RWPE2 (cell line): ENCODE data around the gene ELF1.
"Not testable (repeated sequence)": the region's sequence is repeated elsewhere in the genome, so short reads cannot be mapped to it uniquely, and the experiment has no call there.

ENCODE experiments used
- ATAC-seq: fragments of 200-7000 bp; cut with Tn5 transposase; 3 replicates; pipeline ENCODE4 v1.9.1; 2021; ENCODE audit warnings: low read depth
- DNase-seq: peaks from one replicate; pipeline ENCODE4 v3.0.0-alpha.2; 2020; ENCODE audit warnings: low spot score
- H3K27ac ChIP-seq: fragments of 450-650 bp; 2 replicates; pipeline ENCODE4 v1.5.1; 2017; ENCODE audit warnings: mild to moderate bottlenecking; ENCODE audit not compliant: poor library complexity, severe bottlenecking
- H3K27me3 ChIP-seq: fragments of 250-450 bp; sonication (Bioruptor Pico); 2 replicates; pipeline ENCODE4 v1.5.1; 2021; ENCODE audit warnings: mild to moderate bottlenecking, moderate library complexity; ENCODE audit not compliant: insufficient read depth, poor library complexity, severe bottlenecking
- H3K36me3 ChIP-seq: fragments of 250-450 bp; sonication (Bioruptor Pico); 2 replicates; pipeline ENCODE4 v1.5.1; 2020; ENCODE audit warnings: low read depth, mild to moderate bottlenecking, moderate library complexity
- H3K4me1 ChIP-seq: fragments of 250-450 bp; sonication (Bioruptor Pico); 2 replicates; pipeline ENCODE4 v1.5.1; 2021; ENCODE audit warnings: mild to moderate bottlenecking, moderate library complexity; ENCODE audit not compliant: insufficient read depth, poor library complexity, severe bottlenecking
- H3K4me3 ChIP-seq: fragments of 250-450 bp; sonication (Bioruptor Pico); 2 replicates; pipeline ENCODE4 v1.5.1; 2021; ENCODE audit warnings: mild to moderate bottlenecking, moderate library complexity; ENCODE audit not compliant: severe bottlenecking
- H3K9me3 ChIP-seq: fragments of 250-450 bp; sonication (Bioruptor Pico); 2 replicates; pipeline ENCODE4 v1.5.1; 2021; ENCODE audit warnings: mild to moderate bottlenecking, moderate library complexity; ENCODE audit not compliant: severe bottlenecking
- CTCF ChIP-seq: fragments of 450-650 bp; IDR thresholded peaks from one replicate; pipeline ENCODE4 v1.5.1; 2017; ENCODE audit warnings: mild to moderate bottlenecking, moderate library complexity; ENCODE audit not compliant: poor library complexity, severe bottlenecking

The ELF1 gene

GRCh38 chr13:41048640-41049039 is 29.5 kb upstream of the ELF1 start:
- DNase-seq = no peak
- TF ChIP-seq CTCF = no peak
- Histone ChIP-seq H3K27me3 (no peaks in the 10 kb centered on the region), H3K4me3 (no peak overlapping the region), H3K9me3 (peaks cover 3% of the 10 kb centered on the region), H3K4me1 (peaks cover 18% of the 10 kb centered on the region), H3K27ac (no peak overlapping the region), H3K36me3 (no peaks in the 10 kb centered on the region)
- no peak for ATAC-seq

DNA sequence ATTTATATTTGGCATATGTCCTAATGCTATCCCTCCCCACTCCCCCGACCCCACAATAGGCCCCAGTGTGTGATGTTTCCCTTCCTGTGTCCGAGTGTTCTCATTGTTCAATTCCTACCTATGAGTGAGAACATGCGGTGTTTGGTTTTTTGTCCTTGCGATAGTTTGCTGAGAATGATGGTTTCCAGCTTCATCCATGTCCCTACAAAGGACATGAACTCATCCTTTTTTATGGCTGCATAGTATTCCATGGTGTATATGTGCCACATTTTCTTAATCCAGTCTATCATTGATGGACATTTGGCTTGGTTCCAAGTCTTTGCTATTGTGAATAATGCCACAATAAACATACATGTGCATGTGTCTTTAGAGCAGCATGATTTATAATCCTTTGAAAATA is 23.3 kb upstream of the ELF1 start:
- H3K36me3 ChIP-seq, H3K9me3 ChIP-seq, H3K27ac ChIP-seq, H3K4me3 ChIP-seq, H3K27me3 ChIP-seq, DNase-seq, H3K4me1 ChIP-seq, ATAC-seq: not testable (repeated sequence)

DNA sequence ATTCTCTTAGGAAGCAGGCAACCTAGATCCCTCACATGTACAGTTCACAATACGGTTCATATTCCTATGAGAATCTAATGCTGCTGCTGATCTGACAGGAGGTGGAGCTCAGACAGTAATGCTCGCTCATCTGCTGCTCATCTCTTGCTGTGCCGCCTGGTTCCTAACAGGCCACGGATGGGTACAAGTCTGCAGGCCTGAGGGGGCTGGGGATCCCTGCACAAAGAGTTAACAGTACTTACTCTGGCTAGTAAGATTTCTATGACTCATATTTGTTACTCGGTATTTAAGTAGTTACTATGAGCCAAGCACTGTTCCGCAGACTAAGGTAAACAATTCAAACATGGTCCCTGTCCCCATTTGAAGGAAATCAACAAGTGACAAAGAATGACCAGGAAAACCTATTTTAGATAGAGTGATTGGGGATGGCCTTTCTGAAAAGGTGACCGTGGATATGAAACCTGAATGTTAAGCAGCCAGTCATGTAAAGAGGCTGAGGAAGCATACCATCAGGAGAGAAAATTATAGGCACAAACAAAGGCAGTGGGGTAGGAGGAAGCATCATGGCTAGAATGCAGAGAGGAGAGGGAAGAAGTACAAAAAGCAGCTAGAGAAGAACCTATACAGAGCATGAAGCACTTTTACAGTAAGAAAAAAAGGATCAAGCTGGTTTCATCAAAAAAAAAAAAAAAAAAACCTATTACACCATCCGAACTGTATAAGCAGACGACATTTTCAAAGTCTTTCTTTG is 21.6 kb upstream of the ELF1 start:
- H3K27me3 ChIP-seq = no peaks in the 10 kb centered on the region
- DNase-seq (no peak), ATAC-seq (no peak)
- H3K36me3 ChIP-seq = no peaks in the 10 kb centered on the region
- TF ChIP-seq CTCF = no peak
- no peak overlapping the region for H3K27ac ChIP-seq
- H3K4me1 ChIP-seq = no peaks in the 10 kb centered on the region
- no peak overlapping the region for H3K4me3 ChIP-seq
- H3K9me3 ChIP-seq = no peaks in the 10 kb centered on the region

DNA sequence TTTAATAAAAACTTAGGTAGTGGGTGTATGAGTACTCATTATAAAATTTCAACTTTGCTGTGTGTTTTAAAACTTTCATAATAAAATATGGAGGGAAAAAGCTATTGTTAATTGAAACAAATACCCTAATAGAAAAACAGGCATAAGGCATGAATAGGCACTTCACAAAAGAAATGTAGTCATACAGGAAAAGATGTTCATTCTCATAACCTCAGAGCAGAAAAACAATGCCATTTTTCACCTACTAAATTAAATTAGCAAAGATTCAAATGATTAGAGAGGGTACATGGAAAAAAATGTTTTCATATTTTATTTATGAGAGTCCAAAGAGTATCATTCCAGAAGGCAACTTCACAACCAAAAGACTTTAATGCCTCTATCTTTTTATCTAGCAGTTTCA is 20.6 kb upstream of the ELF1 start:
- no peak for TF ChIP-seq CTCF
- ATAC-seq = no peak

DNA sequence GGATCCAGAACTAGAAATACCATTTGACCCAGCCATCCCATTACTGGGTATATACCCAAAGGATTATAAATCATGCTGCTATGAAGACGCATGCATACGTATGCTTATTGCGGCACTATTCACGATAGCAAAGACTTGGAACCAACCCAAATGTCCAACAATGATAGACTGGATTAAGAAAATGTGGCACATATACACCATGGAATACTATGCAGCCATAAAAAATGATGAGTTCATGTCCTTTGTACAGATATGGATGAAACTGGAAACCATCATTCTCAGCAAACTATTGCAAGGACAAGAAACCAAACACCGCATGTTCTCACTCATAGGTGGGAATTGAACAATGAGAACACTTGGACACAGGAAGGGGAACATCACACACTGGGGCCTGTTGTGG is 17.4 kb upstream of the ELF1 start:
- not testable (repeated sequence) for H3K9me3 ChIP-seq, ATAC-seq, H3K36me3 ChIP-seq, H3K4me3 ChIP-seq, H3K4me1 ChIP-seq, H3K27ac ChIP-seq, H3K27me3 ChIP-seq, DNase-seq

More for the DNA sequence above, 20.6 kb upstream of the ELF1 start:
- Histone ChIP-seq H3K4me3 (no peak overlapping the region), H3K36me3 (no peaks in the 10 kb centered on the region), H3K4me1 (no peaks in the 10 kb centered on the region), H3K27ac (no peak overlapping the region), H3K27me3 (no peaks in the 10 kb centered on the region), H3K9me3 (no peaks in the 10 kb centered on the region)
- no peak for DNase-seq

DNA sequence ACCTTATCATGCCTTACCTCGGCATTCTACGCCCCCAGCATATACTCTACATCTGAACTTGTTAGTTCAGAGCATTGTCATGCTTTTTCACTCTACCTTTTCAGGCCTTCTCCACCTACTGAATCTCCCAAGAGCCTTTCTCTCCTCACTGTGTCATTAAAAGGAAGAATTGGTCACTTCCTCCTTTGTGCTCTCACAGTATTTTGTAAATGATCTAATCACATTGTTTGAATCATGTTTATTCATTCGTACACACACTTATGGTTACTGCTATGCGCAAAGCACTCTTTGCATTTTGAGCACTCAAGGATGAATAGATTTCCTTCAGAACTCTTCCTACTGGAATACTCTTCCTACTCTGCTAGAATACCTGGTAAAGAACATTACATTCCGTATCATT is 15.8 kb upstream of the ELF1 start:
- ATAC-seq (no peak), DNase-seq (no peak)
- Histone ChIP-seq H3K4me3 (no peak overlapping the region), H3K27ac (no peak overlapping the region), H3K9me3 (no peaks in the 10 kb centered on the region), H3K36me3 (no peaks in the 10 kb centered on the region), H3K4me1 (no peaks in the 10 kb centered on the region), H3K27me3 (no peaks in the 10 kb centered on the region)
- no peak for TF ChIP-seq CTCF
